ENCODE results near the gene KIF26A.

The KIF26A gene

GRCh38 chr14:104146651-104147345 is 8.4 kb downstream of the KIF26A start:
- no peak overlapping the region for H3K4me3 ChIP-seq (ENCODE audit: low read depth, low read length)
- CTCF ChIA-PET: interaction anchor here (0.5 kb wide), 1 partner anchor 153 kb away, joined by 3 read pairs; no protein-coding TSS in a partner anchor
- TF ChIP-seq ZNF660 (tag by site-specific recombination; IDR thresholded peaks at IDR 0.05): no peak
- no peak for TF ChIP-seq ZNF623 (tag by site-specific recombination; IDR thresholded peaks at IDR 0.05)
- no peak for TF ChIP-seq ZNF514 (tag by site-specific recombination; IDR thresholded peaks at IDR 0.05)
- no peak for TF ChIP-seq KLF7 (tag by site-specific recombination; IDR thresholded peaks at IDR 0.05; ENCODE audit: borderline replicate concordance)
- no peak for TF ChIP-seq FEZF1 (tag by site-specific recombination; IDR thresholded peaks at IDR 0.05)
- TF ChIP-seq ZNF501 (tag by site-specific recombination; IDR thresholded peaks at IDR 0.05): no peak
- no peak for TF ChIP-seq ZFP69B (tag by site-specific recombination; IDR thresholded peaks at IDR 0.05)
- no peak for TF ChIP-seq ZBTB1 (tag by site-specific recombination; IDR thresholded peaks at IDR 0.05)
- TF ChIP-seq ELK4 (IDR thresholded peaks at IDR 0.05; ENCODE audit: borderline replicate concordance, low read depth, low read length): no peak
- no peak for TF ChIP-seq ZNF248 (tag by site-specific recombination; IDR thresholded peaks at IDR 0.05)
- TF ChIP-seq ZNF549 (tag by site-specific recombination; IDR thresholded peaks at IDR 0.05): no peak
- TF ChIP-seq RBAK (tag by site-specific recombination; IDR thresholded peaks at IDR 0.05): no peak
- TF ChIP-seq ZNF16 (tag by site-specific recombination; IDR thresholded peaks at IDR 0.05; ENCODE audit: low read depth): no peak
- no peak for TF ChIP-seq ZNF202 (tag by site-specific recombination; IDR thresholded peaks at IDR 0.05; ENCODE audit: borderline replicate concordance)
- TF ChIP-seq ZNF558 (tag by site-specific recombination; IDR thresholded peaks at IDR 0.05): no peak
- TF ChIP-seq ATF2 (tag by site-specific recombination; IDR thresholded peaks at IDR 0.05; ENCODE audit: low read depth): no peak

GRCh38 chr14:104147346-104148125 is 9.1 kb downstream of the KIF26A start:
- Histone ChIP-seq H3K27ac (ENCODE audit: extremely low read depth, low read depth, low read length) (no peak overlapping the region), H3K9me3 (ENCODE audit: control insufficient read depth, insufficient read depth, low read depth, low read length) (no peaks in the 10 kb centered on the region), H3K4me3 (ENCODE audit: low read depth, low read length) (no peak overlapping the region), H3K36me3 (ENCODE audit: control insufficient read depth in 2 of 2, insufficient read depth in 1 of 2, low read length in 2 of 2) (peaks cover 0 to 19% of the 10 kb centered on the region in 2 experiments; a peak in 1 of 3 replicates), H3K4me1 (ENCODE audit: control insufficient read depth, insufficient read depth, low read length) (peaks cover 11% of the 10 kb centered on the region)
- ChIA-PET CTCF (interaction anchor here (0.5 kb wide), 1 partner anchor 152 kb away, joined by 3 read pairs; no protein-coding TSS in a partner anchor), POLR2A (no interaction called here)
- TF ChIP-seq ZNF157 (tag by site-specific recombination; IDR thresholded peaks at IDR 0.05) (no peak), HIC1 (tag by site-specific recombination; IDR thresholded peaks at IDR 0.05) (0 out of 2 replicates have a peak, but pooled peaks have one; percentile 28)

More at GRCh38 chr14:104146651-104147345, 8.4 kb downstream of the KIF26A start:
- H3K27ac ChIP-seq (ENCODE audit: extremely low read depth, low read depth, low read length): no peak overlapping the region
- POLR2A ChIA-PET: no interaction called here
- H3K4me1 ChIP-seq (ENCODE audit: control insufficient read depth, insufficient read depth, low read length): peaks cover 11% of the 10 kb centered on the region
- H3K9me3 ChIP-seq (ENCODE audit: control insufficient read depth, insufficient read depth, low read depth, low read length): no peaks in the 10 kb centered on the region
- peaks cover 0 to 16% of the 10 kb centered on the region in 2 experiments; a peak in 1 of 3 replicates for H3K36me3 ChIP-seq (ENCODE audit: control insufficient read depth in 2 of 2, insufficient read depth in 1 of 2, low read length in 2 of 2)

Measured in HEK293 (cell line).